Thoracic aorta (tissue), 2 donors: Measurements from ENCODE around the gene DGKI. TPM values are rescaled to one million over a fixed set of nuclear protein-coding genes. Genes with fewer than 3 reads are reported as not detected.

Experiments used
- ATAC-seq: fragments of 150-250 bp; one replicate; pipeline ENCODE4 v1.8.0; 2017; ENCODE audit warnings: low read depth; ENCODE audit not compliant: insufficient number of reproducible peaks, low FRiP score
- DNase-seq: peaks from one replicate; pipeline ENCODE4 v3.0.0-alpha.2; 2020; ENCODE audit warnings: low spot score
- H3K27ac ChIP-seq, 2 donors: fragments of 200-600 bp; sonication (generic); 1 replicate in 1 of 2; 2 replicates in 1 of 2; pipeline ENCODE4 v1.5.1; 2016; ENCODE audit warnings: mild to moderate bottlenecking in 2 of 2, moderate library complexity in 2 of 2
- H3K27me3 ChIP-seq: fragments of 200-600 bp; sonication (generic); replicated peaks from 2 replicates; pipeline ENCODE4 v1.6.0; 2016; ENCODE audit warnings: mild to moderate bottlenecking; ENCODE audit not compliant: insufficient read depth
- H3K36me3 ChIP-seq: fragments of 200-600 bp; sonication (generic); one replicate; pipeline ENCODE4 v1.5.1; 2016
- H3K4me1 ChIP-seq, 2 donors: fragments of 200-600 bp; sonication (generic); 1 replicate in 1 of 2; 2 replicates in 1 of 2; pipeline versions ENCODE4 v1.5.1 to v1.6.0; 2016; ENCODE audit warnings: low read depth in 2 of 2, mild to moderate bottlenecking in 1 of 2; ENCODE audit not compliant: control insufficient read depth in 1 of 2
- H3K4me3 ChIP-seq: fragments of 200-600 bp; sonication (generic); 2 replicates; pipeline ENCODE4 v1.5.1; 2016; ENCODE audit warnings: mild to moderate bottlenecking
- H3K9me3 ChIP-seq: fragments of 200-600 bp; sonication (generic); 2 replicates; pipeline ENCODE4 v1.5.1; 2016
- CTCF ChIP-seq: fragments of 200-600 bp; sonication (generic); IDR thresholded peaks from one replicate; pipeline ENCODE4 v1.5.1; 2019; ENCODE audit warnings: antibody characterized with exemption
- total RNA-seq, 2 donors: library from RNA; depleted of rRNA; stranded (reverse); fragments of >200 nt; gene quantifications; one replicate each; pipeline versions ENCODE4 v1.1.0 to v1.2.3, GENCODE V29; 2016

The DGKI gene
- total RNA-seq, 2 donors from 2014 or later, result 10.3 to 22.3 TPM

- Histone ChIP-seq H3K36me3 (no peaks in the 10 kb centered on the region), H3K4me3 (no peak overlapping the region), H3K9me3 (no peaks in the 10 kb centered on the region), H3K27me3 (no peaks in the 10 kb centered on the region), H3K4me1 (no peaks in the 10 kb centered on the region), H3K27ac (no peak overlapping the region)
- no peak for ATAC-seq
- DNase-seq, result no peak
- TF ChIP-seq CTCF, result no peak
Observed at GRCh38 chr7:137572056-137572784, 274.6 kb downstream of the DGKI start.

GRCh38 chr7:137564677-137565076 lies 282.1 kb downstream of the DGKI start:
- no peak for DNase-seq
- H3K9me3 ChIP-seq, result no peaks in the 10 kb centered on the region
- TF ChIP-seq CTCF, result no peak
- no peaks in the 10 kb centered on the region for H3K4me1 ChIP-seq
- H3K36me3 ChIP-seq, result no peaks in the 10 kb centered on the region
- no peaks in the 10 kb centered on the region for H3K27me3 ChIP-seq
- ATAC-seq, result no peak
- H3K27ac ChIP-seq, result no peak overlapping the region
- no peak overlapping the region for H3K4me3 ChIP-seq

- ATAC-seq, result no peak
- no peak for TF ChIP-seq CTCF
- H3K27ac ChIP-seq, result no peak overlapping the region
- H3K4me3 ChIP-seq, result no peak overlapping the region
- H3K36me3 ChIP-seq, result no peaks in the 10 kb centered on the region
- H3K9me3 ChIP-seq, result no peaks in the 10 kb centered on the region
- H3K27me3 ChIP-seq, result no peaks in the 10 kb centered on the region
- no peaks in the 10 kb centered on the region for H3K4me1 ChIP-seq
- DNase-seq, result no peak
Observed at GRCh38 chr7:137563981-137564380, 282.8 kb downstream of the DGKI start.

GRCh38 chr7:137547485-137547884 lies 299.3 kb downstream of the DGKI start:
- Histone ChIP-seq H3K27ac (no peak overlapping the region), H3K9me3 (no peaks in the 10 kb centered on the region), H3K27me3 (no peaks in the 10 kb centered on the region), H3K36me3 (no peaks in the 10 kb centered on the region), H3K4me1 (no peaks in the 10 kb centered on the region), H3K4me3 (no peak overlapping the region)
- no peak for ATAC-seq
- DNase-seq, result no peak
- no peak for TF ChIP-seq CTCF

GRCh38 chr7:137546671-137547070 lies 300.1 kb downstream of the DGKI start:
- no peak for ATAC-seq
- H3K27ac ChIP-seq, result no peak overlapping the region
- no peaks in the 10 kb centered on the region for H3K4me1 ChIP-seq
- no peak for TF ChIP-seq CTCF
- H3K4me3 ChIP-seq, result no peak overlapping the region
- no peaks in the 10 kb centered on the region for H3K27me3 ChIP-seq
- DNase-seq, result no peak
- no peaks in the 10 kb centered on the region for H3K36me3 ChIP-seq
- no peaks in the 10 kb centered on the region for H3K9me3 ChIP-seq
